HepG2 (cell line): ENCODE measurements around the gene ZFR. TPM values are rescaled to one million over a fixed set of nuclear protein-coding genes. Genes with fewer than 3 reads are reported as not detected.
A peak's percentile ranks its signal among the peaks of the same experiment; 100 is the strongest.

Source experiments
- ATAD3A ChIP-seq: sonication (generic); formaldehyde crosslinking; IDR thresholded peaks from 2 replicates; pipeline ENCODE4 v1.4.0; 2020; ENCODE audit warnings: missing genetic modification reagents
- BHLHE40 ChIP-seq: IDR thresholded peaks from 2 replicates; pipeline ENCODE4 v1.6.1; 2011; ENCODE audit warnings: low read length, improper control_type of control experiment
- BRD4 ChIP-seq: sonication (generic); formaldehyde crosslinking; IDR thresholded peaks from 2 replicates; pipeline ENCODE4 v1.4.0; 2020; ENCODE audit warnings: missing genetic modification reagents
- FOXJ3 ChIP-seq: sonication (generic); formaldehyde crosslinking; IDR thresholded peaks from 2 replicates; pipeline ENCODE4 v1.4.0; 2020; ENCODE audit warnings: missing genetic modification reagents, mild to moderate bottlenecking, borderline replicate concordance
- GATAD2A ChIP-seq: IDR thresholded peaks from 2 replicates; pipeline ENCODE4 v1.6.1; 2016
- GLI4 ChIP-seq: sonication (generic); formaldehyde crosslinking; IDR thresholded peaks from 2 replicates; pipeline ENCODE4 v1.5.1; 2020; ENCODE audit warnings: missing genetic modification reagents, mild to moderate bottlenecking, moderate library complexity, borderline replicate concordance
- JARID2 ChIP-seq: sonication (generic); formaldehyde crosslinking; IDR thresholded peaks from 2 replicates; pipeline ENCODE4 v1.8.1; 2023; ENCODE audit warnings: missing genetic modification reagents, inconsistent platforms; ENCODE audit not compliant: insufficient replicate concordance
- SIN3B ChIP-seq: fragments of 150-350 bp; IDR thresholded peaks from 2 replicates; pipeline ENCODE4 v1.6.1; 2014; ENCODE audit warnings: low read length
- SIX1 ChIP-seq: sonication (generic); formaldehyde crosslinking; IDR thresholded peaks from 2 replicates; pipeline ENCODE4 v1.4.0; 2020; ENCODE audit warnings: missing genetic modification reagents, borderline replicate concordance
- ZNF10 ChIP-seq: sonication (generic); formaldehyde crosslinking; IDR thresholded peaks from 2 replicates; pipeline ENCODE4 v1.4.0; 2020; ENCODE audit warnings: mild to moderate bottlenecking, low read depth, missing genetic modification reagents, borderline replicate concordance
- ZNF225 ChIP-seq: sonication (generic); formaldehyde crosslinking; IDR thresholded peaks from 2 replicates; pipeline ENCODE4 v1.4.0; 2020; ENCODE audit warnings: mild to moderate bottlenecking, missing genetic modification reagents
- ZNF24 ChIP-seq: fragments of 450-650 bp; IDR thresholded peaks from 2 replicates; pipeline ENCODE4 v1.6.1; 2017; ENCODE audit warnings: antibody characterized with exemption, mild to moderate bottlenecking
- ZNF441 ChIP-seq: sonication (generic); formaldehyde crosslinking; IDR thresholded peaks from 2 replicates; pipeline ENCODE4 v1.7.0; 2021; ENCODE audit warnings: missing genetic modification reagents, borderline replicate concordance
- ZNF543 ChIP-seq: sonication (generic); formaldehyde crosslinking; IDR thresholded peaks from 2 replicates; pipeline ENCODE4 v1.4.0; 2020; ENCODE audit warnings: mild to moderate bottlenecking, missing genetic modification reagents
- ZNF720 ChIP-seq: sonication (generic); formaldehyde crosslinking; IDR thresholded peaks from 2 replicates; pipeline ENCODE4 v1.4.0; 2020; ENCODE audit warnings: missing genetic modification reagents
- polyA plus RNA-seq, 8 experiments: library from polyadenylated mRNA; depleted of rRNA in 3 of 8; stranded (reverse) in 7 of 8; unstranded in 1 of 8; fragments of >200 nt; fragmentation: Illumina TruSeq in 4 of 8; extraction: Trizol in 4 of 8; gene quantifications; 2 replicates each; pipeline versions ENCODE4 v1.2.1 to v1.2.3, GENCODE V29; 2011 to 2016; ENCODE audit warnings: low read depth in 4 of 8, missing spikeins in 1 of 8, mixed read lengths in 1 of 8; ENCODE audit not compliant: insufficient read depth in 1 of 8
- total RNA-seq, 5 experiments: library from RNA; depleted of rRNA; stranded (reverse); fragments of >200 nt; fragmentation: Illumina TruSeq; extraction: Trizol; gene quantifications; 2 replicates each; pipeline ENCODE4 v1.2.3, GENCODE V29; 2016; ENCODE audit warnings: low read depth in 1 of 5
- TF ChIP-seq, protein P1 (sequence below): sonication (generic); formaldehyde crosslinking; IDR thresholded peaks from 2 replicates; pipeline ENCODE4 v1.4.0; 2020; ENCODE audit warnings: missing genetic modification reagents, borderline replicate concordance
- TF ChIP-seq, protein P2 (sequence below): sonication (generic); formaldehyde crosslinking; IDR thresholded peaks from 2 replicates; pipeline ENCODE4 v1.4.0; 2020; ENCODE audit warnings: missing genetic modification reagents, borderline replicate concordance
- TF ChIP-seq, protein P3 (sequence below), 2 experiments: IDR thresholded peaks; 2 replicates each; pipeline ENCODE4 v1.6.1; 2011 to 2012; ENCODE audit warnings: low read length in 2 of 2, borderline replicate concordance in 1 of 2, low read depth in 1 of 2, mild to moderate bottlenecking in 1 of 2, moderate library complexity in 1 of 2
- TF ChIP-seq, protein P4 (sequence below): sonication (generic); formaldehyde crosslinking; conservative IDR thresholded peaks from 2 replicates; pipeline ENCODE4 v1.8.0; 2022; ENCODE audit warnings: low read depth, missing genetic modification reagents

The ZFR gene
- total and polyA plus RNA-seq, 2 of the 13 experiments (the other 11 are each of a cell fraction or from before 2014, with no cell fraction given), result 89.0 to 92.8 TPM

DNA sequence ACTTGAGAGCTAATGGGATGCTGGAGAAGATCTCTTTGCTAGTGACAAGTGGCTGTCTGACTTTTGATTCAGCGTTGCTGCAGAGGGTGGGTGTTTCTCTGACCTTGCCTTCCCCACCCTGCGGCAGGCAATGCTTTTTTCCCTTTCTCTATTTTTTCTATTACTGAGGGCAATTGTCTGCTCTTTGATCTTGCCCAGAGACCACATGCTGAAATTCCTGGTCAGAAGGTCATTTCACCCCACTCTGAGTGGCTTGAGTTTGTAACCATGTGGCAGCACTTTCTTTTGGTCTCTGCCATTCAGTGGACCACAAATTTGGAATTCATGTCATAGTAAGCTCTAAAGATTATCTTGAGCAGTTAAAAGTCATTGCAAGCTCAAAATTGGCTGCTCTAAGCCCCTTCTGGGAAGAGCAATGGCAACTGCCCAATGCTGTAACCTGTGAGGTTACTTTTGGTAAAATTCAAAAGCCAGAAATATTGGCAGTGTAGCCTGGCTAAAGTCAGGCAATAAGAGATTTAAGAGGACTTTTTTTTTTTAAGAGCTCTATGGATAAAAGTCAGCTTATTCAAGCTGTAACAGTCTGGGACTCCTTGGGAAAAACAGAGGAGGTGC lies 101.4 kb downstream of the ZFR start (continued):
- TF ChIP-seq, protein P1, sequence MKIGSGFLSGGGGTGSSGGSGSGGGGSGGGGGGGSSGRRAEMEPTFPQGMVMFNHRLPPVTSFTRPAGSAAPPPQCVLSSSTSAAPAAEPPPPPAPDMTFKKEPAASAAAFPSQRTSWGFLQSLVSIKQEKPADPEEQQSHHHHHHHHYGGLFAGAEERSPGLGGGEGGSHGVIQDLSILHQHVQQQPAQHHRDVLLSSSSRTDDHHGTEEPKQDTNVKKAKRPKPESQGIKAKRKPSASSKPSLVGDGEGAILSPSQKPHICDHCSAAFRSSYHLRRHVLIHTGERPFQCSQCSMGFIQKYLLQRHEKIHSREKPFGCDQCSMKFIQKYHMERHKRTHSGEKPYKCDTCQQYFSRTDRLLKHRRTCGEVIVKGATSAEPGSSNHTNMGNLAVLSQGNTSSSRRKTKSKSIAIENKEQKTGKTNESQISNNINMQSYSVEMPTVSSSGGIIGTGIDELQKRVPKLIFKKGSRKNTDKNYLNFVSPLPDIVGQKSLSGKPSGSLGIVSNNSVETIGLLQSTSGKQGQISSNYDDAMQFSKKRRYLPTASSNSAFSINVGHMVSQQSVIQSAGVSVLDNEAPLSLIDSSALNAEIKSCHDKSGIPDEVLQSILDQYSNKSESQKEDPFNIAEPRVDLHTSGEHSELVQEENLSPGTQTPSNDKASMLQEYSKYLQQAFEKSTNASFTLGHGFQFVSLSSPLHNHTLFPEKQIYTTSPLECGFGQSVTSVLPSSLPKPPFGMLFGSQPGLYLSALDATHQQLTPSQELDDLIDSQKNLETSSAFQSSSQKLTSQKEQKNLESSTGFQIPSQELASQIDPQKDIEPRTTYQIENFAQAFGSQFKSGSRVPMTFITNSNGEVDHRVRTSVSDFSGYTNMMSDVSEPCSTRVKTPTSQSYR (CRISPR knock-in tag), result peak; percentile 13; the same call in 1 of the 2 replicates
- TF ChIP-seq GLI4 (CRISPR knock-in tag), result no peak
- TF ChIP-seq SIN3B, result no peak
- TF ChIP-seq BRD4 (CRISPR knock-in tag), result no peak
- peak; percentile 66 for TF ChIP-seq GATAD2A (CRISPR knock-in tag)
- TF ChIP-seq, protein P2, sequence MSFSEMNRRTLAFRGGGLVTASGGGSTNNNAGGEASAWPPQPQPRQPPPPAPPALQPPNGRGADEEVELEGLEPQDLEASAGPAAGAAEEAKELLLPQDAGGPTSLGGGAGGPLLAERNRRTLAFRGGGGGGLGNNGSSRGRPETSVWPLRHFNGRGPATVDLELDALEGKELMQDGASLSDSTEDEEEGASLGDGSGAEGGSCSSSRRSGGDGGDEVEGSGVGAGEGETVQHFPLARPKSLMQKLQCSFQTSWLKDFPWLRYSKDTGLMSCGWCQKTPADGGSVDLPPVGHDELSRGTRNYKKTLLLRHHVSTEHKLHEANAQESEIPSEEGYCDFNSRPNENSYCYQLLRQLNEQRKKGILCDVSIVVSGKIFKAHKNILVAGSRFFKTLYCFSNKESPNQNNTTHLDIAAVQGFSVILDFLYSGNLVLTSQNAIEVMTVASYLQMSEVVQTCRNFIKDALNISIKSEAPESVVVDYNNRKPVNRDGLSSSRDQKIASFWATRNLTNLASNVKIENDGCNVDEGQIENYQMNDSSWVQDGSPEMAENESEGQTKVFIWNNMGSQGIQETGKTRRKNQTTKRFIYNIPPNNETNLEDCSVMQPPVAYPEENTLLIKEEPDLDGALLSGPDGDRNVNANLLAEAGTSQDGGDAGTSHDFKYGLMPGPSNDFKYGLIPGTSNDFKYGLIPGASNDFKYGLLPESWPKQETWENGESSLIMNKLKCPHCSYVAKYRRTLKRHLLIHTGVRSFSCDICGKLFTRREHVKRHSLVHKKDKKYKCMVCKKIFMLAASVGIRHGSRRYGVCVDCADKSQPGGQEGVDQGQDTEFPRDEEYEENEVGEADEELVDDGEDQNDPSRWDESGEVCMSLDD (CRISPR knock-in tag), result no peak
- no peak for TF ChIP-seq SIX1 (CRISPR knock-in tag)
- TF ChIP-seq ZNF10, result no peak
- TF ChIP-seq JARID2, result no peak
- no peak for TF ChIP-seq ZNF24
- TF ChIP-seq, protein P3, sequence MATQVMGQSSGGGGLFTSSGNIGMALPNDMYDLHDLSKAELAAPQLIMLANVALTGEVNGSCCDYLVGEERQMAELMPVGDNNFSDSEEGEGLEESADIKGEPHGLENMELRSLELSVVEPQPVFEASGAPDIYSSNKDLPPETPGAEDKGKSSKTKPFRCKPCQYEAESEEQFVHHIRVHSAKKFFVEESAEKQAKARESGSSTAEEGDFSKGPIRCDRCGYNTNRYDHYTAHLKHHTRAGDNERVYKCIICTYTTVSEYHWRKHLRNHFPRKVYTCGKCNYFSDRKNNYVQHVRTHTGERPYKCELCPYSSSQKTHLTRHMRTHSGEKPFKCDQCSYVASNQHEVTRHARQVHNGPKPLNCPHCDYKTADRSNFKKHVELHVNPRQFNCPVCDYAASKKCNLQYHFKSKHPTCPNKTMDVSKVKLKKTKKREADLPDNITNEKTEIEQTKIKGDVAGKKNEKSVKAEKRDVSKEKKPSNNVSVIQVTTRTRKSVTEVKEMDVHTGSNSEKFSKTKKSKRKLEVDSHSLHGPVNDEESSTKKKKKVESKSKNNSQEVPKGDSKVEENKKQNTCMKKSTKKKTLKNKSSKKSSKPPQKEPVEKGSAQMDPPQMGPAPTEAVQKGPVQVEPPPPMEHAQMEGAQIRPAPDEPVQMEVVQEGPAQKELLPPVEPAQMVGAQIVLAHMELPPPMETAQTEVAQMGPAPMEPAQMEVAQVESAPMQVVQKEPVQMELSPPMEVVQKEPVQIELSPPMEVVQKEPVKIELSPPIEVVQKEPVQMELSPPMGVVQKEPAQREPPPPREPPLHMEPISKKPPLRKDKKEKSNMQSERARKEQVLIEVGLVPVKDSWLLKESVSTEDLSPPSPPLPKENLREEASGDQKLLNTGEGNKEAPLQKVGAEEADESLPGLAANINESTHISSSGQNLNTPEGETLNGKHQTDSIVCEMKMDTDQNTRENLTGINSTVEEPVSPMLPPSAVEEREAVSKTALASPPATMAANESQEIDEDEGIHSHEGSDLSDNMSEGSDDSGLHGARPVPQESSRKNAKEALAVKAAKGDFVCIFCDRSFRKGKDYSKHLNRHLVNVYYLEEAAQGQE (IDR thresholded peaks at IDR 0.05; ENCODE audit: borderline replicate concordance in 1 of 2, low read depth in 1 of 2, low read length in 2 of 2), result no peak
- no peak for TF ChIP-seq ZNF720 (CRISPR knock-in tag)
- no peak for TF ChIP-seq ZNF441 (CRISPR knock-in tag)
- TF ChIP-seq, protein P4, sequence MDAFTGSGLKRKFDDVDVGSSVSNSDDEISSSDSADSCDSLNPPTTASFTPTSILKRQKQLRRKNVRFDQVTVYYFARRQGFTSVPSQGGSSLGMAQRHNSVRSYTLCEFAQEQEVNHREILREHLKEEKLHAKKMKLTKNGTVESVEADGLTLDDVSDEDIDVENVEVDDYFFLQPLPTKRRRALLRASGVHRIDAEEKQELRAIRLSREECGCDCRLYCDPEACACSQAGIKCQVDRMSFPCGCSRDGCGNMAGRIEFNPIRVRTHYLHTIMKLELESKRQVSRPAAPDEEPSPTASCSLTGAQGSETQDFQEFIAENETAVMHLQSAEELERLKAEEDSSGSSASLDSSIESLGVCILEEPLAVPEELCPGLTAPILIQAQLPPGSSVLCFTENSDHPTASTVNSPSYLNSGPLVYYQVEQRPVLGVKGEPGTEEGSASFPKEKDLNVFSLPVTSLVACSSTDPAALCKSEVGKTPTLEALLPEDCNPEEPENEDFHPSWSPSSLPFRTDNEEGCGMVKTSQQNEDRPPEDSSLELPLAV (CRISPR knock-in tag), result no peak
- no peak for TF ChIP-seq FOXJ3 (CRISPR knock-in tag)
- TF ChIP-seq ATAD3A, result no peak
- no peak for TF ChIP-seq BHLHE40
- TF ChIP-seq ZNF225 (CRISPR knock-in tag), result no peak
- TF ChIP-seq ZNF543, result no peak
